GM12892 (cell line): ENCODE results near the gene HGS.

Experiments
- POLR2A ChIP-seq: IDR thresholded peaks from 2 replicates; pipeline ENCODE4 v1.6.1; 2011; ENCODE audit warnings: low read depth, low read length, control low read depth
- POLR2AphosphoS5 ChIP-seq: IDR thresholded peaks from 2 replicates; pipeline ENCODE4 v1.6.1; 2011; ENCODE audit warnings: low read depth, low read length, control low read depth
- TAF1 ChIP-seq: IDR thresholded peaks from 2 replicates; pipeline ENCODE4 v1.6.1; 2011; ENCODE audit warnings: low read depth, mild to moderate bottlenecking, control low read depth, low read length, borderline replicate concordance

DNA sequence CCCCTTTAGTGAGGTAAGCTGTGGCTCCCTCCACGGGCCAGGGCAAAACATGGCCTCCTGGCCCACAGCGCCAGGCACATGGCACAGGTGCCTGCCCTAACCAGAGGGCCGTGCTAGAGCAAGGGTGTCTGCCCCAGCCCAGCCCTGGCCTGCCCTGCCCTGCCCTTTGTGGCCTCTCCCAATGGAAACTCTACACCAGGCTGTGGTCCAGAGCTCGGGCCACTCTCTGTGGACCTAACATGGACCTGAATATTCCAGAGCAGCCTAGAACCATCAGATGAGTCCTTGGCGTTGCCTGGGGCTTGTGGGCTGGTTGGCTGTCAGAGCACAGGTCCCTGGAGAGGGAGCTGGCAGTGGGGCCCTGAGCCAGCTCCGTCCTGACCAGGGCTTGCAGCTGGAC, 11.4 kb downstream of the HGS start:
- TF ChIP-seq POLR2A (no peak), TAF1 (no peak), POLR2AphosphoS5 (no peak)
